B cell (primary cell): ENCODE results near the gene MRPS24. TPM values are rescaled to one million over a fixed set of nuclear protein-coding genes. Genes with fewer than 3 reads are reported as not detected.

Experiments used
- ATAC-seq: fragments of 200-7000 bp; cut with Tn5 transposase; one replicate; pipeline ENCODE4 v1.10.0; 2021; ENCODE audit warnings: low read depth, mild to moderate bottlenecking, moderate number of reproducible peaks, moderate library complexity
- CTCF ChIA-PET: fragments of 350-600 bp; sonication (Branson Sonifier 250); formaldehyde crosslinking; loops from one replicate; lab custom pipeline; 2021; ENCODE audit warnings: antibody characterized with exemption, inconsistent platforms; lab: Charles Lee
- POLR2A ChIA-PET: fragments of 350-600 bp; sonication (Branson Sonifier 250); formaldehyde crosslinking; loops from one replicate; lab custom pipeline; 2021; ENCODE audit warnings: antibody characterized with exemption; lab: Charles Lee
- DNase-seq: peaks from one replicate; pipeline ENCODE4 v3.0.0; 2013
- H2AFZ ChIP-seq: 2 replicates; pipeline ENCODE4 v1.6.1; 2012; ENCODE audit warnings: mild to moderate bottlenecking, low read depth, low read length; ENCODE audit not compliant: insufficient read depth, poor library complexity, severe bottlenecking
- H3K27ac ChIP-seq, 2 donors: 1 replicate in 1 of 2; 2 replicates in 1 of 2; pipeline ENCODE4 v1.5.1; 2012 to 2013; ENCODE audit warnings: low read length in 2 of 2, mild to moderate bottlenecking in 2 of 2, moderate library complexity in 1 of 2
- H3K27me3 ChIP-seq, 4 experiments: fragments of 200-600 bp in 1 of 4; sonication (generic) in 1 of 4; replicated peaks in 1 of 4; 1 replicate in 2 of 4; 2 replicates in 2 of 4; pipeline versions ENCODE4 v1.6.1 to v1.7.0; 2013 to 2016; ENCODE audit warnings: low read length in 3 of 4, mild to moderate bottlenecking in 2 of 4, mixed read lengths in 1 of 4, moderate library complexity in 1 of 4; ENCODE audit not compliant: insufficient read depth in 4 of 4, control insufficient read depth in 3 of 4; ENCODE audit errors: control extremely low read depth in 1 of 4
- H3K36me3 ChIP-seq, 2 experiments: replicated peaks in 1 of 2; 1 replicate in 1 of 2; 2 replicates in 1 of 2; pipeline versions ENCODE4 v1.6.1 to v1.7.1; 2013; ENCODE audit warnings: low read length in 1 of 2; ENCODE audit not compliant: insufficient read depth in 2 of 2, control insufficient read depth in 1 of 2; ENCODE audit errors: control extremely low read depth in 1 of 2, extremely low read depth in 1 of 2
- H3K4me1 ChIP-seq, 2 donors: fragments of 200-600 bp in 1 of 2; sonication (generic) in 1 of 2; 1 replicate in 1 of 2; 2 replicates in 1 of 2; pipeline versions ENCODE4 v1.5.1 to v1.6.1; 2013 to 2017; ENCODE audit warnings: low read length in 2 of 2; ENCODE audit not compliant: control insufficient read depth in 2 of 2, insufficient read depth in 2 of 2
- H3K4me2 ChIP-seq: replicated peaks from 2 replicates; pipeline ENCODE3; 2012; ENCODE audit warnings: mild to moderate bottlenecking, low read depth, low read length; ENCODE audit not compliant: poor library complexity, severe bottlenecking
- H3K4me3 ChIP-seq, 5 experiments: fragments of 200-600 bp in 1 of 5; sonication (generic) in 1 of 5; 1 replicate in 3 of 5; 2 replicates in 2 of 5; pipeline versions ENCODE4 v1.5.1 to v1.7.0; 2011 to 2016; ENCODE audit warnings: low read length in 4 of 5, mild to moderate bottlenecking in 4 of 5, low read depth in 2 of 5, control low read depth in 1 of 5, moderate library complexity in 1 of 5; ENCODE audit not compliant: insufficient read depth in 1 of 5; ENCODE audit errors: control extremely low read depth in 1 of 5, extremely low read depth in 1 of 5
- H3K79me2 ChIP-seq: fragments of 200-600 bp; sonication (generic); one replicate; pipeline ENCODE4 v1.6.0; 2016; ENCODE audit warnings: low read length; ENCODE audit not compliant: control insufficient read depth, insufficient read depth
- H3K9ac ChIP-seq: fragments of 200-600 bp; sonication (generic); 2 replicates; pipeline ENCODE4 v1.6.1; 2017; ENCODE audit warnings: mild to moderate bottlenecking, low read length, moderate library complexity
- H3K9me3 ChIP-seq, 3 donors: one replicate each; pipeline versions ENCODE4 v1.6.1 to v1.7.1; 2013; ENCODE audit warnings: low read length in 2 of 3; ENCODE audit not compliant: control insufficient read depth in 2 of 3, insufficient read depth in 1 of 3; ENCODE audit errors: control extremely low read depth in 1 of 3
- H4K20me1 ChIP-seq: 2 replicates; pipeline ENCODE4 v1.6.0; 2012; ENCODE audit warnings: mild to moderate bottlenecking, low read length; ENCODE audit not compliant: insufficient read depth, control insufficient read depth, poor library complexity, severe bottlenecking
- H3K27ac Mint-ChIP-seq: one replicate; pipeline ENCODE4 v1.8.0; 2021; ENCODE audit warnings: mixed read lengths
- H3K27me3 Mint-ChIP-seq: one replicate; pipeline ENCODE4 v1.8.0; 2021; ENCODE audit warnings: mixed read lengths
- H3K4me1 Mint-ChIP-seq: one replicate; pipeline ENCODE4 v1.8.0; 2021; ENCODE audit warnings: mixed read lengths
- H3K4me3 Mint-ChIP-seq: one replicate; pipeline ENCODE4 v1.8.0; 2021; ENCODE audit warnings: mixed read lengths
- H3K9me3 Mint-ChIP-seq: one replicate; pipeline ENCODE4 v1.8.0; 2022; ENCODE audit warnings: mixed read lengths; ENCODE audit not compliant: insufficient read depth
- EZH2 ChIP-seq: IDR thresholded peaks from 2 replicates; pipeline ENCODE4 v1.6.1; 2012; ENCODE audit warnings: borderline replicate concordance, low read depth, mild to moderate bottlenecking, moderate library complexity, low read length; ENCODE audit not compliant: insufficient read depth, poor library complexity, severe bottlenecking
- WGBS: methylation state at CpG from one replicate; pipeline ENCODE4 v1.1.5; 2013; ENCODE audit warnings: missing lambda C conversion rate; ENCODE audit not compliant: insufficient coverage; 5-methylcytosine and 5-hydroxymethylcytosine counted together
- intact Hi-C: fragments of 100-400 bp; cut with micrococcal nuclease; formaldehyde crosslinking; loops from one replicate; pipeline ENCODE4 v1.10.0; 2022
- polyA plus RNA-seq: library from polyadenylated mRNA; depleted of rRNA; stranded (reverse); fragments of >200 nt; gene quantifications from 2 replicates; pipeline ENCODE4 v1.2.3, GENCODE V29; 2012
- total RNA-seq, 2 donors: library from RNA; stranded (reverse); fragments of 120-200 nt in 1 of 2; gene quantifications; 1 replicate in 1 of 2; 2 replicates in 1 of 2; pipeline versions ENCODE4 v1.2.3 to v1.2.4, GENCODE V29; 2013 to 2022
- TF ChIP-seq, protein P1 (sequence below): fragments of 200-600 bp; IDR thresholded peaks from one replicate; pipeline ENCODE4 v1.8.0; 2022; ENCODE audit warnings: antibody characterized with exemption, mild to moderate bottlenecking

The MRPS24 gene
- total and polyA plus RNA-seq, 2 donors (not counting 1 experiment from before 2014, with no cell fraction given): 54.1 to 102 TPM

DNA sequence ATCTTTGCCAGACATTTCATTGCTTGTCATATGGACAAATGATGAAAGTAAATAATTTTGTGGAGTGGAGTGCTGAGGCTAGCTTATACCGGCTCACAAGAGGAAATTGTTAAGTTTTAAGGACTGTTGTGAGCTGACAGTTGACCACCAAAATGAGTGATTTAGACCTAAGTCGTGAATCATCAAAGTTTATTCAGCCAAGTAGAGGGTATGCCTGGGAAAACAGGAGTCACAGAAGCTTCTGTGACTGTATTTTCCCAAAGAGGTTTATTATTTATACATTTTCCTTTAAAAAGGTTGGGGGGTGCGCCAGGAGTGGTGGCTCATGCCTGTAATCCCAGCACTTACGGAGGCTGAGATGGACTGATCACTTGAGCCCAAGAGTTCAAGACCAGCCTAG, 21.8 kb downstream of the MRPS24 start:
- Histone ChIP-seq H3K4me3 (no peak overlapping the region), H2AFZ (no peak overlapping the region), H3K4me1 (no peaks in the 10 kb centered on the region), H4K20me1 (no peaks in the 10 kb centered on the region), H3K79me2 (no peaks in the 10 kb centered on the region), H3K27me3 (peaks cover 0 to 3% (median 0%) of the 10 kb centered on the region in 4 experiments), H3K27ac (no peak overlapping the region), H3K9me3 (no peaks in the 10 kb centered on the region), H3K4me2 (no peak overlapping the region), H3K9ac (no peak overlapping the region), H3K36me3 (no peaks in the 10 kb centered on the region)
- no peak overlapping the region for H3K27ac Mint-ChIP-seq
- intact Hi-C loops: no loop called here
- no peaks in the 10 kb centered on the region for H3K4me1 Mint-ChIP-seq
- ChIA-PET CTCF (interaction anchor here (2.3 kb wide), 1 partner anchor 9 kb away, joined by 15 read pairs; no protein-coding TSS in a partner anchor), POLR2A (interaction anchor here (0.6 kb wide), 1 partner anchor 1924 kb away, joined by 6 read pairs; no protein-coding TSS in a partner anchor)
- H3K4me3 Mint-ChIP-seq: no peak overlapping the region
- peaks cover 12% of the 10 kb centered on the region for H3K27me3 Mint-ChIP-seq
- DNase-seq: no peak
- TF ChIP-seq, protein P1, sequence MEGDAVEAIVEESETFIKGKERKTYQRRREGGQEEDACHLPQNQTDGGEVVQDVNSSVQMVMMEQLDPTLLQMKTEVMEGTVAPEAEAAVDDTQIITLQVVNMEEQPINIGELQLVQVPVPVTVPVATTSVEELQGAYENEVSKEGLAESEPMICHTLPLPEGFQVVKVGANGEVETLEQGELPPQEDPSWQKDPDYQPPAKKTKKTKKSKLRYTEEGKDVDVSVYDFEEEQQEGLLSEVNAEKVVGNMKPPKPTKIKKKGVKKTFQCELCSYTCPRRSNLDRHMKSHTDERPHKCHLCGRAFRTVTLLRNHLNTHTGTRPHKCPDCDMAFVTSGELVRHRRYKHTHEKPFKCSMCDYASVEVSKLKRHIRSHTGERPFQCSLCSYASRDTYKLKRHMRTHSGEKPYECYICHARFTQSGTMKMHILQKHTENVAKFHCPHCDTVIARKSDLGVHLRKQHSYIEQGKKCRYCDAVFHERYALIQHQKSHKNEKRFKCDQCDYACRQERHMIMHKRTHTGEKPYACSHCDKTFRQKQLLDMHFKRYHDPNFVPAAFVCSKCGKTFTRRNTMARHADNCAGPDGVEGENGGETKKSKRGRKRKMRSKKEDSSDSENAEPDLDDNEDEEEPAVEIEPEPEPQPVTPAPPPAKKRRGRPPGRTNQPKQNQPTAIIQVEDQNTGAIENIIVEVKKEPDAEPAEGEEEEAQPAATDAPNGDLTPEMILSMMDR: no peak
- no peak for TF ChIP-seq EZH2
- 9% methylated on average over 1 of the region's 4 CpGs for WGBS
- no peak for ATAC-seq
- H3K9me3 Mint-ChIP-seq: no peaks in the 10 kb centered on the region

DNA sequence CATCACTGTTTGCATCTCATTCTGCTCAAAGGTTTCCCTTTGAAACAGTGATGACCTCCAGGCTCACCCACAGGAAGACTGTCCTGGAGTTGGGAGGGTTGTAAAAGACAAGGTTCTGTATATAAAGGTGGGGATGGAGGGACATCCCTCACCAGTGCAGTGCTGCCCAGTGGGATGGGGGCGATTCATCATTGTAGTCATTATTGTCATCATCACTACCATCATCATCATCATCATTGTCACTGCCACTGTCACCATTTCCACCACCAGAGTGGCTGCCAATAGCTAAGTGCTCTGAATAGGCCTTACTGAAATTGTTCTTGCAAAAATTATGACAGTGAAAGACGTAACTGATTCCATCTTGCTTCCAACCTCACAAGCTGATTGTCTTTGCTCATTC, 24.7 kb downstream of the MRPS24 start:
- Histone ChIP-seq H2AFZ (no peak overlapping the region), H4K20me1 (no peaks in the 10 kb centered on the region), H3K9ac (no peak overlapping the region), H3K9me3 (no peaks in the 10 kb centered on the region), H3K79me2 (no peaks in the 10 kb centered on the region), H3K27ac (no peak overlapping the region), H3K4me1 (no peaks in the 10 kb centered on the region), H3K27me3 (peaks cover 0 to 3% (median 0%) of the 10 kb centered on the region in 4 experiments), H3K4me2 (no peak overlapping the region), H3K36me3 (no peaks in the 10 kb centered on the region), H3K4me3 (no peak overlapping the region)
- DNase-seq (no peak), ATAC-seq (no peak)
- Mint-ChIP-seq H3K4me3 (no peak overlapping the region), H3K27ac (no peak overlapping the region), H3K27me3 (peaks cover 14% of the 10 kb centered on the region), H3K4me1 (no peaks in the 10 kb centered on the region), H3K9me3 (no peaks in the 10 kb centered on the region)
- intact Hi-C loops: no loop called here
- ChIA-PET CTCF (interaction anchor here (1.5 kb wide), 1 partner anchor 8 kb away, joined by 3 read pairs; no protein-coding TSS in a partner anchor), POLR2A (no interaction called here)
- TF ChIP-seq EZH2: no peak
- TF ChIP-seq, protein P1: no peak
- WGBS: no CpG with 5 or more reads among the region's 2 CpGs
